ENCODE measurements around the gene PXMP2. TPM values are rescaled to one million over a fixed set of nuclear protein-coding genes. Genes with fewer than 3 reads are reported as not detected.

The PXMP2 gene
- total and polyA plus RNA-seq, 9 donors: 12.4 to 45.0 (median 27.4) TPM

GRCh38 chr12:132668191-132669088 is 18.9 kb upstream of the PXMP2 start:
- 92 to 95% (median 94%) methylated on average over 30 of the region's 30 CpGs for WGBS, 3 donors
- Histone ChIP-seq H3K36me3 (no peaks in the 10 kb centered on the region), H3K4me3 (no peak overlapping the region), H3K9me3 (no peaks in the 10 kb centered on the region), H3K27ac (no peak overlapping the region), H3K27me3 (no peaks in the 10 kb centered on the region), H3K4me1 (ENCODE audit: insufficient read depth) (no peaks in the 10 kb centered on the region)
- TF ChIP-seq POLR2A (IDR thresholded peaks at IDR 0.05) (no peak), EP300 (IDR thresholded peaks at IDR 0.05) (no peak)
- TF ChIP-seq, protein P1, sequence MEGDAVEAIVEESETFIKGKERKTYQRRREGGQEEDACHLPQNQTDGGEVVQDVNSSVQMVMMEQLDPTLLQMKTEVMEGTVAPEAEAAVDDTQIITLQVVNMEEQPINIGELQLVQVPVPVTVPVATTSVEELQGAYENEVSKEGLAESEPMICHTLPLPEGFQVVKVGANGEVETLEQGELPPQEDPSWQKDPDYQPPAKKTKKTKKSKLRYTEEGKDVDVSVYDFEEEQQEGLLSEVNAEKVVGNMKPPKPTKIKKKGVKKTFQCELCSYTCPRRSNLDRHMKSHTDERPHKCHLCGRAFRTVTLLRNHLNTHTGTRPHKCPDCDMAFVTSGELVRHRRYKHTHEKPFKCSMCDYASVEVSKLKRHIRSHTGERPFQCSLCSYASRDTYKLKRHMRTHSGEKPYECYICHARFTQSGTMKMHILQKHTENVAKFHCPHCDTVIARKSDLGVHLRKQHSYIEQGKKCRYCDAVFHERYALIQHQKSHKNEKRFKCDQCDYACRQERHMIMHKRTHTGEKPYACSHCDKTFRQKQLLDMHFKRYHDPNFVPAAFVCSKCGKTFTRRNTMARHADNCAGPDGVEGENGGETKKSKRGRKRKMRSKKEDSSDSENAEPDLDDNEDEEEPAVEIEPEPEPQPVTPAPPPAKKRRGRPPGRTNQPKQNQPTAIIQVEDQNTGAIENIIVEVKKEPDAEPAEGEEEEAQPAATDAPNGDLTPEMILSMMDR (IDR thresholded peaks at IDR 0.05): no peak
- intact Hi-C loops (cut with DNase I): no loop called here
- DNase-seq: no peak

- H3K27me3 ChIP-seq: no peaks in the 10 kb centered on the region
- no peaks in the 10 kb centered on the region for H3K36me3 ChIP-seq
- 84 to 88% (median 86%) methylated on average over 17 of the region's 17 CpGs for WGBS, 3 donors
- no peaks in the 10 kb centered on the region for H3K4me1 ChIP-seq (ENCODE audit: insufficient read depth)
- no peaks in the 10 kb centered on the region for H3K9me3 ChIP-seq
- no peak for DNase-seq
- intact Hi-C loops (cut with DNase I): no loop called here
- TF ChIP-seq EP300 (IDR thresholded peaks at IDR 0.05): no peak
- TF ChIP-seq, protein P1 (IDR thresholded peaks at IDR 0.05): no peak
- no peak for TF ChIP-seq POLR2A (IDR thresholded peaks at IDR 0.05)
- H3K27ac ChIP-seq: no peak overlapping the region
- no peak overlapping the region for H3K4me3 ChIP-seq
These were observed 18.1 kb upstream of the PXMP2 start for GRCh38 chr12:132669166-132669879.

- intact Hi-C loops (cut with DNase I): no loop called here
- TF ChIP-seq, protein P1 (IDR thresholded peaks at IDR 0.05): no peak
- TF ChIP-seq POLR2A (IDR thresholded peaks at IDR 0.05) (no peak), EP300 (IDR thresholded peaks at IDR 0.05) (no peak)
- Histone ChIP-seq H3K27ac (no peak overlapping the region), H3K4me3 (no peak overlapping the region), H3K4me1 (ENCODE audit: insufficient read depth) (no peaks in the 10 kb centered on the region), H3K9me3 (no peaks in the 10 kb centered on the region), H3K36me3 (no peaks in the 10 kb centered on the region), H3K27me3 (no peaks in the 10 kb centered on the region)
- no peak for DNase-seq
- 82 to 88% (median 84%) methylated on average over 16 of the region's 16 CpGs for WGBS, 3 donors
These were observed 15.3 kb upstream of the PXMP2 start for GRCh38 chr12:132672116-132672515.

DNA sequence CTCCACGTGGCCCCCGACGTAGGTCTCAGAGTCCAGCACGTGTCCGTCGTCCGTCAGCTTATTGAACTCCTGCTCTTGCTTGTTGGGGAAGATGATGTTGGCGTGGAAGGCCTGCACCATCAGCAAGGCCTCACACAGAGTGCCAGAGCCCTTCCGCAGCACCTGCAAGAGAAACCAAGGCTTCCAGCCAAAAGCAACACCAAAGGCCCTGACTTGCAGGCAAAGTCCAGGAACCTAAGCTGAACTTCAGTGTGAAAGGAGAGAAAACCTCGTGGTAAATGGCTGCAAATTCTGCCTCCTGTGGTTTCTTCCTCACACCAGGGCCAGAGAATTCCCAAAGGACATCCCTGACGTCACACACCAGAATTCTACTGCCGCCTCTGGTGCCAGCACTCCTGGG is 14.7 kb upstream of the PXMP2 start:
- Histone ChIP-seq H3K36me3 (no peaks in the 10 kb centered on the region), H3K27me3 (no peaks in the 10 kb centered on the region), H3K4me3 (no peak overlapping the region), H3K4me1 (ENCODE audit: insufficient read depth) (no peaks in the 10 kb centered on the region), H3K27ac (no peak overlapping the region), H3K9me3 (no peaks in the 10 kb centered on the region)
- DNase-seq: no peak
- intact Hi-C loops (cut with DNase I): no loop called here
- WGBS, 3 donors: 88 to 91% (median 91%) methylated on average over 12 of the region's 12 CpGs
- TF ChIP-seq POLR2A (IDR thresholded peaks at IDR 0.05): no peak
- no peak for TF ChIP-seq EP300 (IDR thresholded peaks at IDR 0.05)
- TF ChIP-seq, protein P1 (IDR thresholded peaks at IDR 0.05): no peak
